ENCODE measurements around the gene ZFP82.

Gene ZFP82

DNA sequence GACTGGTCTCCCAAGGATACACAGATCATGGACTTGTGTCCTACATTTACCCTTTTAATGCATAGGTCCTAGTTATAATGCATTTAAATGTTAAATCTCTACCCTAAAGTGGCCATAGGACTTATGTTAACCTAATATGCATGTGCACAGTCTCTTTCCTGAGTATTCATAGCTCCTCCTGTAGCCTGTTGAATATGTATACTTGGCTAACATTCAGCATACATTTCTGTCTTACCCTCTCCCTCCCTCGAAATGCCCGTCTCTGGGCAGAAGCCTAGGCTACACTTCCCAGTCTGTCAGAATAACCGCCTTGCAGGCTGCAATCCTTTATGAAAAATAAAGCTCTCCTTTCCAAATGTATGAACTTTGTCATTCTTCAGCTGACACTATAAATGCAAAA, 13.9 kb downstream of the ZFP82 start:
- Histone ChIP-seq H3K27ac (no peak overlapping the region), H3K4me3 (ENCODE audit: low read depth, low read length) (no peak overlapping the region), H3K36me3 (ENCODE audit: control insufficient read depth, insufficient read depth, low read length) (no peaks in the 10 kb centered on the region), H3K9ac (no peak overlapping the region), H2AFZ (no peak overlapping the region), H3K27me3 (ENCODE audit: control insufficient read depth, insufficient read depth, low read length) (no peaks in the 10 kb centered on the region), H3K9me3 (ENCODE audit: control insufficient read depth, low read length) (no peaks in the 10 kb centered on the region), H3K4me1 (no peaks in the 10 kb centered on the region), H3K4me2 (ENCODE audit: low read length) (no peak overlapping the region), H3K79me2 (no peaks in the 10 kb centered on the region)
- TF ChIP-seq, protein P1, sequence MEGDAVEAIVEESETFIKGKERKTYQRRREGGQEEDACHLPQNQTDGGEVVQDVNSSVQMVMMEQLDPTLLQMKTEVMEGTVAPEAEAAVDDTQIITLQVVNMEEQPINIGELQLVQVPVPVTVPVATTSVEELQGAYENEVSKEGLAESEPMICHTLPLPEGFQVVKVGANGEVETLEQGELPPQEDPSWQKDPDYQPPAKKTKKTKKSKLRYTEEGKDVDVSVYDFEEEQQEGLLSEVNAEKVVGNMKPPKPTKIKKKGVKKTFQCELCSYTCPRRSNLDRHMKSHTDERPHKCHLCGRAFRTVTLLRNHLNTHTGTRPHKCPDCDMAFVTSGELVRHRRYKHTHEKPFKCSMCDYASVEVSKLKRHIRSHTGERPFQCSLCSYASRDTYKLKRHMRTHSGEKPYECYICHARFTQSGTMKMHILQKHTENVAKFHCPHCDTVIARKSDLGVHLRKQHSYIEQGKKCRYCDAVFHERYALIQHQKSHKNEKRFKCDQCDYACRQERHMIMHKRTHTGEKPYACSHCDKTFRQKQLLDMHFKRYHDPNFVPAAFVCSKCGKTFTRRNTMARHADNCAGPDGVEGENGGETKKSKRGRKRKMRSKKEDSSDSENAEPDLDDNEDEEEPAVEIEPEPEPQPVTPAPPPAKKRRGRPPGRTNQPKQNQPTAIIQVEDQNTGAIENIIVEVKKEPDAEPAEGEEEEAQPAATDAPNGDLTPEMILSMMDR (IDR thresholded peaks at IDR 0.05): no peak

DNA sequence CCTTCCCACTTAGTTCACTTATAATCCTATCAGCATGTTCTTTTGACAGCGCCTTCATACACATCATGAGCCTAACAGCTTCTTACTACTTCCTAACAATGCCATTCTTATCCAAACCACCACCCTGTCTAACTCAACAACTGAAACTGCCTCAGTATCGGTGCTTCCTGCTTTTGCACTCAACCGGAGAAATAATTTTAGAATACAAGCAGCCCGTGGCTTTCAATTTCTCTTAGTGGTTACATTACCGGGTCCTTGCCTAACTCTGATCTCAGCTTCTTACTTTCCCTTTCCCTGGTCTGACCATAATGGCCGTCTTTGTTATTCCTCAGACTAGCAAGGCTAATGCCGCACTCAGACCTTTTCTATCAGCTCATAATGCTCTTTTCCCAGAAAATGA, 17.0 kb downstream of the ZFP82 start:
- TF ChIP-seq, protein P1 (IDR thresholded peaks at IDR 0.05): no peak
- Histone ChIP-seq H3K79me2 (no peaks in the 10 kb centered on the region), H3K4me2 (ENCODE audit: low read length) (no peak overlapping the region), H3K27me3 (ENCODE audit: control insufficient read depth, insufficient read depth, low read length) (no peaks in the 10 kb centered on the region), H3K36me3 (ENCODE audit: control insufficient read depth, insufficient read depth, low read length) (no peaks in the 10 kb centered on the region), H3K27ac (no peak overlapping the region), H3K4me3 (ENCODE audit: low read depth, low read length) (no peak overlapping the region), H2AFZ (no peak overlapping the region), H3K9ac (no peak overlapping the region), H3K9me3 (ENCODE audit: control insufficient read depth, low read length) (no peaks in the 10 kb centered on the region), H3K4me1 (no peaks in the 10 kb centered on the region)

DNA sequence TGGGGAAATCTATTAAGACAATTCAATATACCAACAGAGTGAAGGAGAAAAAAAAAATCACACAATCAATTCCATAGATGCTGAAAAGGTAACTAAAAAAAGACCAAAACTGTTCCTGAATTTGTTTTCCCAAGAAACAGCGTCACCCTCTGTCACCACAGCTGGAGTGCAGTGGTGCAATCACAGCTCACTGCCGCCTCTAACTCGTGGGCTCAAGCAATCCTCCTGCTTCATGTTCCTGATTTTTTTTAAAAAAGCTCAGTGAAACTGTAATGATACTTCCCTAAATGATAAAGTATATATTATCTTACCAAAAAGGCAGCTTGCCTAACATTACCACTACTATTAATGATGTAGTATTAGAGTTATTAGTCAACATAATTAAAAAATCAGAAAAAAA, 19.9 kb downstream of the ZFP82 start:
- Histone ChIP-seq H3K4me2 (ENCODE audit: low read length) (no peak overlapping the region), H3K36me3 (ENCODE audit: control insufficient read depth, insufficient read depth, low read length) (peaks cover 7% of the 10 kb centered on the region), H2AFZ (no peak overlapping the region), H3K79me2 (no peaks in the 10 kb centered on the region), H3K4me3 (ENCODE audit: low read depth, low read length) (no peak overlapping the region), H3K4me1 (no peaks in the 10 kb centered on the region), H3K9ac (no peak overlapping the region), H3K9me3 (ENCODE audit: control insufficient read depth, low read length) (no peaks in the 10 kb centered on the region), H3K27ac (no peak overlapping the region), H3K27me3 (ENCODE audit: control insufficient read depth, insufficient read depth, low read length) (no peaks in the 10 kb centered on the region)
- TF ChIP-seq, protein P1 (IDR thresholded peaks at IDR 0.05): no peak

DNA sequence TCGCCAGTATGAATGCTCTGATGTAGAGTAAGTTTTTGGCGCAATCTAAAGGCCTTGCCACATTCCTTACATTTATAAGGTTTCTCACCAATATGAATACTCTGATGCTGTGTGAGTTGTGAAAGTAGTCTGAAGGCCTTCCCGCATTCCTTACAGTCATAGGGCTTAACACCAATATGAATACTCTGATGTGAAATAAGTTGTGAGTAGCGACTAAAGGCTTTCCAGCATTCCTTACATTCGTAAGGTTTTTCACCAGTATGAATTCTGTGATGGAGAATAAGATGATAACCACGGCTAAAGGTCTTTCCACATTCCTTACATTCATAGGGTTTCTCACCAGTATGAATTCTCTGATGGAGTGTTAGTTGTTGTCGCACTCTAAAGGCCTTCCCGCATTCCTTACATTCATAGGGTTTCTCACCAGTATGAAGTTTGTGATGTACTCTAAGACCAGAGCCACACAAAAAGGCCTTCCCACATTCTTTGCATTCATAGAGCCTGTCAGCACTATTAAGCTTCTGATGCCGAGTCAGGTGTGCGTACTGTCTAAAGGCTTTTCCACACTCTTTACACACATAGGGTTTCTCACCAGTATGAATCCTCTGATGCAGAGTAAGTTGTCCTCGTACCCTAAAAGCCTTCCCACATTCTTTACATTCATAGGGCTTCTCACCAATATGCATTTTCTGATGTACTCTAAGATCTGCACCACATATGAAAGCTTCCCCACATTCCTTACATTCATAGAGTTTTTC, 25.3 kb downstream of the ZFP82 start:
- no peak overlapping the region for H2AFZ ChIP-seq
- H3K36me3 ChIP-seq (ENCODE audit: control insufficient read depth, insufficient read depth, low read length): peaks cover 7% of the 10 kb centered on the region
- no peaks in the 10 kb centered on the region for H3K79me2 ChIP-seq
- H3K4me3 ChIP-seq (ENCODE audit: low read depth, low read length): no peak overlapping the region
- no peak overlapping the region for H3K4me2 ChIP-seq (ENCODE audit: low read length)
- no peaks in the 10 kb centered on the region for H3K4me1 ChIP-seq
- TF ChIP-seq, protein P1 (IDR thresholded peaks at IDR 0.05): no peak
- H3K9me3 ChIP-seq (ENCODE audit: control insufficient read depth, low read length): no peaks in the 10 kb centered on the region
- H3K9ac ChIP-seq: no peak overlapping the region
- H3K27me3 ChIP-seq (ENCODE audit: control insufficient read depth, insufficient read depth, low read length): no peaks in the 10 kb centered on the region
- H3K27ac ChIP-seq: no peak overlapping the region

DNA sequence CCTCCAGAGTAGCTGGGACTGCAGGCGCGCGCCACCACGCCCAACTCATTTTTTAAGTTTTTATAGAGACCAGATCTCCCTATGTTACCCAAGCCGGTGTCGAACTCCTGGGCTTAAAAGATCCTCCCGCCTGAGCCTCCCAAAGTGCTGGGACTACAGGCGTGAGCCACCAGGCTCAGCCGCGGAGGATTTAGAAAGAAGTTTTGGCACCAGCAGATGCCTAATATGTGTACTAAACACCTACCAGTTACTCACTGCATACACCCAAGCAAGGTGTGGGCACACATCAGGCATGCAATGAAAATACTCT, 39.0 kb downstream of the ZFP82 start:
- Histone ChIP-seq H3K4me2 (ENCODE audit: low read length) (peak overlapping the region; percentile 77), H3K4me3 (ENCODE audit: low read depth, low read length) (peak overlapping the region; percentile 89), H3K27me3 (ENCODE audit: control insufficient read depth, insufficient read depth, low read length) (no peaks in the 10 kb centered on the region), H3K9me3 (ENCODE audit: control insufficient read depth, low read length) (no peaks in the 10 kb centered on the region), H3K27ac (peak overlapping the region; percentile 79), H3K79me2 (peaks cover 6% of the 10 kb centered on the region), H3K9ac (no peak overlapping the region), H3K36me3 (ENCODE audit: control insufficient read depth, insufficient read depth, low read length) (no peaks in the 10 kb centered on the region), H2AFZ (peak overlapping the region; percentile 92), H3K4me1 (peaks cover 4% of the 10 kb centered on the region)
- TF ChIP-seq, protein P1 (IDR thresholded peaks at IDR 0.05): no peak
